Caco-2 (cell line): ENCODE results near the gene TKFC. TPM values are rescaled to one million over a fixed set of nuclear protein-coding genes. Genes with fewer than 3 reads are reported as not detected.

Source experiments
- BruUV-seq: library from RNA; stranded (reverse); fragments of 400-500 nt; replicated peaks from 2 replicates; lab custom pipeline; 2021; lab: Mats Ljungman, UMichigan
- CTCF ChIA-PET: fragments of 300-600 bp; sonication (Branson Sonifier 250); formaldehyde crosslinking; loops from one replicate; lab custom pipeline; 2022; ENCODE audit warnings: antibody characterized with exemption; lab: Charles Lee
- POLR2A ChIA-PET: fragments of 300-600 bp; sonication (Branson Sonifier 250); formaldehyde crosslinking; loops from one replicate; lab custom pipeline; 2022; ENCODE audit warnings: antibody characterized with exemption; lab: Charles Lee
- DNase-seq, 2 experiments: peaks; one replicate each; pipeline versions ENCODE4 v3.0.0 to v3.0.0-alpha.2; 2020 to 2022
- H3K27me3 ChIP-seq: replicated peaks from 2 replicates; pipeline ENCODE4 v1.6.0; 2011; ENCODE audit warnings: low read length; ENCODE audit not compliant: control insufficient read depth, insufficient read depth
- H3K36me3 ChIP-seq: 2 replicates; pipeline ENCODE4 v1.5.1; 2011; ENCODE audit warnings: low read length; ENCODE audit not compliant: control insufficient read depth, insufficient read depth
- H3K4me1 ChIP-seq: fragments of 250-450 bp; sonication (Bioruptor Pico); 2 replicates; pipeline ENCODE4 v1.5.1; 2020; ENCODE audit warnings: mild to moderate bottlenecking
- H3K4me3 ChIP-seq: 2 replicates; pipeline ENCODE4 v1.5.1; 2011; ENCODE audit warnings: low read depth, mild to moderate bottlenecking, control low read depth, low read length
- H3K9me3 ChIP-seq: fragments of 250-450 bp; sonication (Bioruptor Pico); 2 replicates; pipeline ENCODE4 v1.5.1; 2020; ENCODE audit warnings: mild to moderate bottlenecking, moderate library complexity
- H3K27ac Mint-ChIP-seq: one replicate; pipeline ENCODE4 v1.8.0; 2022; ENCODE audit warnings: mixed read lengths; ENCODE audit not compliant: unreplicated experiment
- H3K27me3 Mint-ChIP-seq: one replicate; pipeline ENCODE4 v1.8.0; 2022; ENCODE audit warnings: mixed read lengths; ENCODE audit not compliant: insufficient read depth, unreplicated experiment
- H3K36me3 Mint-ChIP-seq: one replicate; pipeline ENCODE4 v1.8.0; 2022; ENCODE audit warnings: mild to moderate bottlenecking, mixed read lengths; ENCODE audit not compliant: insufficient read depth, unreplicated experiment
- H3K4me1 Mint-ChIP-seq: one replicate; pipeline ENCODE4 v1.8.0; 2022; ENCODE audit warnings: low read depth, mixed read lengths; ENCODE audit not compliant: unreplicated experiment
- H3K4me3 Mint-ChIP-seq: one replicate; pipeline ENCODE4 v1.8.0; 2022; ENCODE audit warnings: mild to moderate bottlenecking, moderate library complexity, mixed read lengths; ENCODE audit not compliant: unreplicated experiment
- H3K9me3 Mint-ChIP-seq: one replicate; pipeline ENCODE4 v1.8.0; 2022; ENCODE audit warnings: mixed read lengths; ENCODE audit not compliant: unreplicated experiment
- CTCF ChIP-seq, 2 experiments: fragments of 200-600 bp in 1 of 2; IDR thresholded peaks; 1 replicate in 1 of 2; 2 replicates in 1 of 2; pipeline versions ENCODE4 v1.5.1 to v1.8.0; 2011 to 2022; ENCODE audit warnings: antibody characterized with exemption in 1 of 2, control low read depth in 1 of 2, inconsistent platforms in 1 of 2, low read depth in 1 of 2, low read length in 1 of 2, mild to moderate bottlenecking in 1 of 2, moderate library complexity in 1 of 2; ENCODE audit not compliant: insufficient read depth in 1 of 2, severe bottlenecking in 1 of 2, unreplicated experiment in 1 of 2
- intact Hi-C: fragments of 100-400 bp; cut with micrococcal nuclease; formaldehyde crosslinking; loops from one replicate; pipeline ENCODE4 v1.10.0; 2022; ENCODE audit not compliant: unreplicated experiment
- total RNA-seq: library from RNA; stranded (reverse); gene quantifications from 2 replicates; pipeline ENCODE4 v1.2.3, GENCODE V29; 2022

Gene TKFC
- total RNA-seq, 1 experiment from 2014 or later, result 99.0 TPM

GRCh38 chr11:61357894-61358239, 24.8 kb downstream of the TKFC start:
- Histone ChIP-seq H3K4me3 (no peak overlapping the region), H3K36me3 (no peaks in the 10 kb centered on the region), H3K27me3 (no peaks in the 10 kb centered on the region), H3K4me1 (0 out of 2 replicates have a peak, but pooled peaks cover 3% of the 10 kb centered on the region), H3K9me3 (no peaks in the 10 kb centered on the region)
- POLR2A ChIA-PET, result no interaction called here
- no peak for DNase-seq
- H3K4me3 Mint-ChIP-seq, result no peak overlapping the region
- BruUV-seq, result no TSS peak
- H3K9me3 Mint-ChIP-seq, result no peaks in the 10 kb centered on the region
- no peak for TF ChIP-seq CTCF (IDR thresholded peaks at IDR 0.05; ENCODE audit: insufficient read depth in 1 of 2, low read depth in 1 of 2, low read length in 1 of 2, severe bottlenecking in 1 of 2, unreplicated experiment in 1 of 2)
- no peak overlapping the region for H3K27ac Mint-ChIP-seq
- CTCF ChIA-PET, result no interaction called here
- H3K36me3 Mint-ChIP-seq, result peaks cover 18% of the 10 kb centered on the region
- no peaks in the 10 kb centered on the region for H3K27me3 Mint-ChIP-seq
- no peaks in the 10 kb centered on the region for H3K4me1 Mint-ChIP-seq
- intact Hi-C loops, result no loop called here

- Mint-ChIP-seq H3K36me3 (peaks cover 21% of the 10 kb centered on the region), H3K4me3 (no peak overlapping the region), H3K4me1 (no peaks in the 10 kb centered on the region), H3K9me3 (no peaks in the 10 kb centered on the region), H3K27me3 (no peaks in the 10 kb centered on the region), H3K27ac (no peak overlapping the region)
- CTCF ChIA-PET, result interaction anchor here (1.0 kb wide), 1 partner anchor 27 kb away, joined by 3 read pairs; no protein-coding TSS in a partner anchor
- no peak for TF ChIP-seq CTCF (IDR thresholded peaks at IDR 0.05; ENCODE audit: insufficient read depth in 1 of 2, low read depth in 1 of 2, low read length in 1 of 2, severe bottlenecking in 1 of 2, unreplicated experiment in 1 of 2)
- POLR2A ChIA-PET, result no interaction called here
- no TSS peak for BruUV-seq
- no peak for DNase-seq
- intact Hi-C loops, result no loop called here
- no peak overlapping the region for H3K4me3 ChIP-seq
- H3K36me3 ChIP-seq, result no peaks in the 10 kb centered on the region
- H3K4me1 ChIP-seq, result 0 out of 2 replicates have a peak, but pooled peaks cover 3% of the 10 kb centered on the region
- no peaks in the 10 kb centered on the region for H3K27me3 ChIP-seq
- no peaks in the 10 kb centered on the region for H3K9me3 ChIP-seq
Observed at GRCh38 chr11:61358566-61358965, 25.5 kb downstream of the TKFC start.

- Histone ChIP-seq H3K9me3 (no peaks in the 10 kb centered on the region), H3K4me3 (no peak overlapping the region), H3K36me3 (no peaks in the 10 kb centered on the region), H3K27me3 (no peaks in the 10 kb centered on the region), H3K4me1 (0 out of 2 replicates have a peak, but pooled peaks cover 3% of the 10 kb centered on the region)
- ChIA-PET POLR2A (no interaction called here), CTCF (interaction anchor here (0.8 to 1.0 kb wide), 2 partner anchors 23 to 26 kb away, joined by 3 read pairs; no protein-coding TSS in a partner anchor)
- Mint-ChIP-seq H3K27me3 (no peaks in the 10 kb centered on the region), H3K27ac (no peak overlapping the region), H3K4me3 (peak overlapping the region; percentile 48), H3K36me3 (peaks cover 27% of the 10 kb centered on the region), H3K9me3 (no peaks in the 10 kb centered on the region), H3K4me1 (no peaks in the 10 kb centered on the region)
- intact Hi-C loops, result no loop called here
- TF ChIP-seq CTCF (IDR thresholded peaks at IDR 0.05; ENCODE audit: insufficient read depth in 1 of 2, low read depth in 1 of 2, low read length in 1 of 2, severe bottlenecking in 1 of 2, unreplicated experiment in 1 of 2), result no peak
- BruUV-seq, result no TSS peak
- DNase-seq, result no peak
Observed at GRCh38 chr11:61359516-61359915, 26.5 kb downstream of the TKFC start.
